ENCODE results near the gene OR5M10. TPM values are rescaled to one million over a fixed set of nuclear protein-coding genes. Genes with fewer than 3 reads are reported as not detected.
"Not testable (repeated sequence)": the region's sequence is repeated elsewhere in the genome, so short reads cannot be mapped to it uniquely, and the experiment has no call there.

The OR5M10 gene
- total RNA-seq, result not detected in 2 replicates

DNA sequence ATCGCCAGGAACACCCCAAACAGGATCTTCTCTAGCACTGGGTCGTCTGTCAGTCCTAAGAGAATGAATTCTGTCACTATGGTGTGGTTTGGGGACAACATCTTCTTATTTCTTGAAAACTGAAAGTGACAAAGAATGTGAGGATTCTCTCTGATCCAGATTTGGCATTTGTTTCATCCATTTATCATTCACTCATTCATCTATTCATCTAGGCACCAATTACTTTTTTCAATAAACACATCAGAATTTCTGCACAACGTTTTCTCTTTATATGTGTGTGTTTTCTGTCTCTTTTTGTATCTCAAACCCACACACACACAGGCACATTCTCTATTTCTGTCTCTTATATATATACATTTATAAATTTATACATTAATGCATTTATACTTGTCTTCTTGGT lies at the start of gene OR5M10:
TSS of gene OR5M10 (minus strand) at position 101 of the 400 bp plus-strand sequence. CDS start at position 101, 0 bp downstream.
- no peak for DNase-seq (ENCODE audit: low read depth in 2 of 2)

DNA sequence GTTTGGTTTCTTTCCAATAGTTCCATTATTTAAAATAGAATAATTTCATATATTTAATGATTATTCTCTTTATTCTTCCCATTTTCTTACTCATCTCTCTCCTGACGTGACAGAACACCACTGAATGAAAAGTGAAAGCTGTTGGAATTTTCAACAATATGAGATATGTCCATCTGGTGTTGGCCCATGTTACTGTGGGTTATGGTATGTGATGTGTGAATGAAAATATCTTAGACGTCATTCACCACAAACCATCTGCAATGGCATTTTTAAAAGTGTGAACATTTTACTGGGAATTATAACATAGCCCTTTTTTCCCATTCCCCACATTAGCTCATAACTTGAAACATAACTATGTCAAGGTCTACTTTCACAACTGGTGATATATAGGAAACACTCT lies 48.4 kb upstream of the OR5M10 start:
- DNase-seq (ENCODE audit: low read depth in 2 of 2), result no peak

DNA sequence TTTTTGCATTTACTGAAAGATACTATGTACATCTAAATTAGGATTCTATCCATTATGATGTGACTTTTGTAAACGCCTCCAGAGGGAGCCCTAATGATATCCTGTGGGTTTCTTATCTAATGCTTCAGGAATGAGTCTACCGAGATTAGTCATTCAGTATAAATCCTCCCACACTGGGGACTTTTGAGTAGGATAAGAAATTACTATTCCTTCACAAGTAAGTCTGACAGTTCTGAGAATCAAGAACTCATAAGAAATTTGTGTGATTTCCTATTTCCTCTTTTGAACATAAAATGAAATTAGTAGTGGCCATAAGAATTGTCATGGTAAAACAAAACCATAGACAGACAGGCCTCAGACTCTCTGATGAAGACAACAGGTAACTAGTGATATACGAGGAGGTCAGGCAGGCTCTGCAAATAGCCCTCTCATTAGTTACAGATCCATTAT lies 47.2 kb upstream of the OR5M10 start:
- DNase-seq (ENCODE audit: low read depth in 2 of 2), result peak in 1 of 2 donors; percentile 1

DNA sequence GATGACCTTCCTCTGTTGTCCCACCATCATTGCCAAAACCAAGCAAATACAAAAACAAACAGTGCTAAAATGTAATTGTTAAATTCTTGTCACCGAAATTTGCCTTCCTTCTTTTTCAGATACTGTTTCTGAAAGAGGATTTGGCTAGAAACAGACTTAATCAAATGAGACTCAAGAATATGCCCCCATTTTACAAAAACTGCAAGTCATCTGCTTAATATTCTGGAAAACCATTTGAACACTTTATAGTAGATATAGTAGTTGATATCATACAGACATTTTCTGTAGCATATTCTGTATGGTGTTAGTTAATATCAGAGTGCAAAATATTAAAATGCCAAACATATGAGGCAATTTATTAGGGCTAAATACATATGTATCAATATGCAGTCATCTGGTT lies 33.7 kb upstream of the OR5M10 start:
- DNase-seq (ENCODE audit: low read depth in 2 of 2), result no peak

DNA sequence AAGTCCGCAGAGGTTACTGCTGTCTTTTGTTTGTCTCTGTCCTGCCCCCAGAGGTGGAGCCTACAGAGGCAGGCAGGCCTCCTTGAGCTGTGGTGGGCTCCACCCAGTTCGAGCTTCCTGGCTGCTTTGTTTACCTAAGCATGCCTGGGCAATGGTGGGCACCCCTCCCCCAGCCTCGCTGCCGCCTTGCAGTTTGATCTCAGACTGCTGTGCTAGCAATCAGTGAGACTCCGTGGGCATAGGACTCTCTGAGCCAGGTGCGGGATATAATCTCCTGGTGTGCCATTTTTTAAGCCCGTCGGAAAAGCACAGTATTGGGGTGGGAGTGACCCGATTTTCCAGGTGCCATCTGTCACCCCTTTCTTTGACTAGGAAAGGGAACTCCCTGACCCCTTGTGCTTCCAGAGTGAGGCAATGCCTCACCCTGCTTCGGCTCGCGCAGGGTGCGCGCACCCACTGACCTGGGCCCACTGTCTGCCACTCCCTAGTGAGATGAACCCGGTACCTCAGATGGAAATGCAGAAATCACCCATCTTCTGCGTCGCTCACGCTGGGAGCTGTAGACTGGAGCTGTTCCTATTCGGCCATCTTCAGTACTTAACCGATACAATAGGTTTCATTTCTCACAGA lies 14.7 kb upstream of the OR5M10 start:
- DNase-seq (ENCODE audit: low read depth in 2 of 2), result not testable (repeated sequence)

DNA sequence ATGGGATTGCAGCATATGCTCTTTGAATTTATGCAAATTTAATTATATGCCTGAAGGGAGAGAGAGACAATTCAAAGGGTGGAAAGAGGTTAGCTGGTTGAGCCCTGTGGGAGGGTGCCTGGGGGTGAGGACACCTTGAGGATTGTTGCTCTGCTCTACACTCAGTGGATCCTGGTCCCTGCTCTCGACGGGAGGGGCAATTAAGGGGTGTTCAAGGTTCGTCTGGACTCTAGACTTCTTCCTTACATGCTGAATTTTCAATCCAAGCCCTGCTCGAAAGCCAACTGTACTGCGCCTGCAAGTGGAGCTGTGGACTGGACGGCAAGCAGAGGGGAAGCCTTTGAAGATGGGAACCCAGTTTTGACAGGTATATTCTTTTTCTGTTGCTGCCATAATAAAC lies 18.9 kb downstream of the OR5M10 start:
- no peak for DNase-seq (ENCODE audit: low read depth in 2 of 2)

DNA sequence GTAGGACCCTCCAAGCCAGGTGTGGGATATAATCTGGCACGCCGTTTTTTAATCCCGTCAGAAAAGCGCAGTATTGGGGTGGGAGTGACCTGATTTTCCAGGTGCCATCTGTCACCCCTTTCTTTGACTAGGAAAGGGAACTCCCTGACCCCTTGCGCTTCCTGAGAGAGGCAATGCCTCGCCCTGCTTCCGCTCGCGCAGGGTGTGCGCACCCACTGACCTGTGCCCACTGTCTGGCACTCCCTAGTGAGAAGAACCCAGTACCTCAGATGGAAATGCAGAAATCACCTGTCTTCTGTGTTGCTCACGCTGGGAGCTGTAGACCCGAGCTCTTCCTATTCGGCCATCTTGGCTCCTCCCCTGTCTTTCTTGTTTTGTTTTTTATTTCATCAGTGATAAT lies 22.8 kb downstream of the OR5M10 start:
- not testable (repeated sequence) for DNase-seq (ENCODE audit: low read depth in 2 of 2)

DNA sequence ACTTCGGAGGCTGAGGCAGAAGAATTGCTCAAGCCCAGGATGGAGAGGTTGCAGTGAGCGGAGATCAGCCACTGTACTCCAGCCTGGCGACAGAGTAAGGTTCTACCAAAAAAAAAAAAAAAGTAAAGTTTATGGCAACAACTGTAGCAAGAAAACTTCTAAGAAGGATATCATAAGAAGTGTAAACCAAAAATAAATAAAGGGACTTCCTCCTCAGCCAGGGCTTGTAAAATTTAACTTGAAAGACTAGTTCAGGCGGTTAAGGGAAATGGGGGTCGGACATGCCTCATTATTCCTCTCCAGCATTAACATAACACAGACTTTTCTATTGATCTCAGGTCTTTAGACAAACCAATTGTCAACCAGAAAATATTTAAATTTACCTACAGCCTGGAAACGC lies 32.0 kb downstream of the OR5M10 start:
- DNase-seq (ENCODE audit: low read depth in 2 of 2), result no peak

DNA sequence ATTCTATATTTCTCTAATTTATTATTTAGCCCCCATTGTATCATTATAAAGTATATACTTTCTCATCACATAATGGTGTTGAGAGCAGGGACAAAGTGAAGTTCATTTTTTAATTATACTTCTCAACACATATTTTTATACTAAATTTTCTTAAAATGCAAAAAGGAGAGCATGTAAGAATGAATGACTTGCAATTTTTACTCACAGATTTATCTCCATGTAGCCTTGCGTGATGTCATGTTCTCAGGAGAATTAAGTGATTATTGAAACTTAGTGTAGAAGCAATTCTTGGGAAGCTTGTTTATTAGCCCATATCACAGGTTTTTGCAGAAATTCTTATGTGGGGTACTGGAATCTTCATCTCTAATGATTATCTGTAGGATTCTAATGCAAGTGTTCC lies 33.8 kb downstream of the OR5M10 start:
- DNase-seq (ENCODE audit: low read depth in 2 of 2), result no peak

DNA sequence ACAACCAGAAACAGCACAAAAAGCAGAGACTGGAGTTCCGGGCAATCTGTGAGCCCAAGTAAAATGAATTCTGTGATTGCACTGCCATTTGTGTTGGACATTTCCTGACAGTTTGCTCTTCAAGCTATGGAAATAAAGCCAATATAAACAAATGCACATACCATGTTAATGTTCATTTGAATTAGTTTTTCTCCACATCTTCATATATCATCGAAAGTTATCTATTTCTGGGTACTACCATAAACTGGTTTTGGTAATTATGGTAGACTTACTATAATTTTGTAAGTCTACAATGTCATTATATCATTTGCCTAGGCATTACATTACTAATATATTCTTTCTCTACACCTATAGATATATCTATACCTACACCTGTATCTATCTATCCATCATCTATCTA lies 34.4 kb downstream of the OR5M10 start, which contains the start of gene OR5M11:
TSS of gene OR5M11 (minus strand) at position 101 of the 400 bp plus-strand sequence. CDS start at position 101, 0 bp downstream.
- DNase-seq (ENCODE audit: low read depth in 2 of 2), result no peak

DNA sequence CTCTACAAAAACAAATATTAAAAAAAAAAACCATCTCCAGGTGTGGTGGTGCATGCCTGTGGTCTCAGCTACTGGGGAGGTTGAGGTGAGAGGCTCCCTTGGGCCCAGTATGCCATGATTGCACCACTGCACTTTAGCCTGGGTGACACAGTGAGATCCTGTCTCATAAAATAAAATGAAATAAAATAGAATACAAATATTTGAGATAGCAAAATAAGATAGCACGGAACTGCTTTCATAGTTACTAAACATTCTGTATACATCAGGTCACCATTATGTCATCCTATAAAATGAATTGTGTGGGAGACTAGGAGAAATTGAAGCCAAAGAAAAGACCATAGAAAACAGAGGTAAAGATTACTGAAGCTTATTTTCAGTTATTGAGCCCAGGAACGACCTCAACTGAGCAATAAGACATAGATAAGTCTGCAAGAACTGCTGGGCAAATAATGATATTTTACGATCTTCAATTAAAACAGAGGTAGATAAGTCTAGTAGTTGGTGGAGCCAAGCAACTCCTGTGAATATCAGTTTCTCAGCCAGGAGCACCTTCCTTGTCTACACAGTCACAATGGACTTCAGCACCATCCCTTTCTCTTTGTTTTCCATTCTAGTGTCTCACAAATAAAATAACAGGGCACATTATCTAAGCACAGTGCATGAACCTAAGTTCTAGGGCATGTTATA lies 44.3 kb downstream of the OR5M10 start:
- no peak for DNase-seq (ENCODE audit: low read depth in 2 of 2)

DNA sequence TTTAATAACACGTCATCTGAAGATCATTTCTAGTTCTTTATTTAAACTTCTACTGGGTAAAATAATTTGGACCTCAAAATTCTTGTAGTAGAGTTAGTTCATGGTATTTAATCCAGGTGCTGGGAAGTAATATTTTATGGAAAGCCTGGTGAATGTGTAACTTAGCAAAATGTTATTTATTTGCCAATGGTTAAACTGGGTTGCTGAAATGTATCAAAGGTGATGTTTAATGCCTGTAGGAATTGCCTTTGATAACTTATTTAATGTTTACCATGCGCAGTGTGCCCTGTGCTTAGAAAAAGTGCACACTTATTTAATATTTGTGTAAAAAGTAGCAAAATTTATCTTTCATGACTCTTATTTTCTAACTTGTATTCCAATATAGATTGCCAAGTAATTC lies 45.7 kb downstream of the OR5M10 start:
- no peak for DNase-seq (ENCODE audit: low read depth in 2 of 2)

Other genes starting within 250 kb of the OR5M10 start
- not detected in 2 replicates for gene OR8K1, start 231.7 kb downstream of the OR5M10 start, total RNA-seq
- not detected in 2 replicates for gene OR8J1, start 223.4 kb downstream of the OR5M10 start, total RNA-seq
- gene OR8U1, start 202.1 kb downstream of the OR5M10 start, total RNA-seq, result not detected in 2 replicates
- not detected in 2 replicates for gene OR5AL1, start 165.0 kb downstream of the OR5M10 start, total RNA-seq
- not detected in 2 replicates for gene OR5M3, start 104.4 kb downstream of the OR5M10 start, total RNA-seq
- gene OR5M8, start 86.4 kb downstream of the OR5M10 start, total RNA-seq, result not detected in 2 replicates
- not detected in 2 replicates for gene OR5M11, start 34.5 kb downstream of the OR5M10 start, total RNA-seq
- gene OR5M1, start 37.2 kb upstream of the OR5M10 start, total RNA-seq, result not detected in 2 replicates
- not detected in 2 replicates for gene OR5AP2, start 64.7 kb upstream of the OR5M10 start, total RNA-seq
- not detected in 2 replicates for gene OR5AR1, start 86.0 kb upstream of the OR5M10 start, total RNA-seq
- not detected in 2 replicates for gene OR9G1, start 121.4 kb upstream of the OR5M10 start, total RNA-seq
- gene OR9G4, start 171.0 kb upstream of the OR5M10 start, total RNA-seq, result not detected in 2 replicates

Data from dermis microvascular lymphatic vessel endothelial cell (primary cell).